AG09309 (cell line): ENCODE results near the gene RNF220.
A peak's percentile ranks its signal among the peaks of the same experiment; 100 is the strongest.

ENCODE experiments used
- DNase-seq: peaks from one replicate; pipeline ENCODE4 v3.0.0-alpha.2; 2010; ENCODE audit warnings: low read depth
- H3K4me3 ChIP-seq: 2 replicates; pipeline ENCODE4 v1.5.1; 2011; ENCODE audit warnings: mild to moderate bottlenecking, low read depth, low read length, moderate library complexity; ENCODE audit not compliant: control insufficient read depth
- CTCF ChIP-seq: IDR thresholded peaks from 2 replicates; pipeline ENCODE4 v1.5.1; 2011; ENCODE audit warnings: mild to moderate bottlenecking, low read depth, low read length, inconsistent platforms; ENCODE audit not compliant: insufficient read depth, control insufficient read depth; ENCODE audit errors: missing control alignments

The RNF220 gene

GRCh38 chr1:44632598-44632997 lies 227.5 kb downstream of the RNF220 start:
- no peak for DNase-seq
- no peak for TF ChIP-seq CTCF
- peak overlapping the region; percentile 68 for H3K4me3 ChIP-seq

GRCh38 chr1:44634606-44635189 lies 229.6 kb downstream of the RNF220 start:
- no peak for DNase-seq
- no peak for TF ChIP-seq CTCF
- no peak overlapping the region for H3K4me3 ChIP-seq

- no peak for TF ChIP-seq CTCF
- no peak overlapping the region for H3K4me3 ChIP-seq
- no peak for DNase-seq
These were observed 230.4 kb downstream of the RNF220 start for GRCh38 chr1:44635439-44635838.

GRCh38 chr1:44636083-44636687 lies 231.1 kb downstream of the RNF220 start:
- no peak overlapping the region for H3K4me3 ChIP-seq
- TF ChIP-seq CTCF: no peak
- no peak for DNase-seq

- H3K4me3 ChIP-seq: no peak overlapping the region
- no peak for TF ChIP-seq CTCF
- DNase-seq: no peak
These were observed 231.9 kb downstream of the RNF220 start for GRCh38 chr1:44636688-44637598.

- no peak for DNase-seq
- H3K4me3 ChIP-seq: no peak overlapping the region
- TF ChIP-seq CTCF: no peak
These were observed 232.8 kb downstream of the RNF220 start for GRCh38 chr1:44637702-44638411.
